ENCODE measurements around the gene CFAP141. TPM values are rescaled to one million over a fixed set of nuclear protein-coding genes. Genes with fewer than 3 reads are reported as not detected.

CFAP141 gene
- total and polyA plus RNA-seq, 2 experiments from 2014 or later: not detected

DNA sequence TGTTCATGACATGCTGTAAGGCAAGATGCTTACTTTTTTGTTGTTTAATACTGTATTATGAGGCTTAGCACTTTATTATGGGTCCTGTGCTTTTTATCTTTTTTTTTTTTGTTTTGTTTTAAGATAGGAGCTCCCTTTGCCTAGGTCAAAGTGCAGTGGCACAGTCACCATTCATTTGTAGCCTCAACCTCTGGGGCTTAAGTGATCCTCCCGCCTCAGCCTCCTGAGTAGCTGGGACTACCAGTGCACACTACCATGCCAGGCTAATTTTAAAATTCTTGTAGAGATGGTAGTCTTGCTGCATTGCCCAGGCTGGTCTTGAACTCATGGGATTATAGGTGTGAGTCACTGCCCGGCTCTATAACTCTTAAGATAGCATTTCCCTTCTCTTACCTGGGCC lies 19.2 kb upstream of the CFAP141 start:
- Histone ChIP-seq H3K79me2 (ENCODE audit: insufficient read depth) (peaks cover 94% of the 10 kb centered on the region), H2AFZ (no peak overlapping the region), H3K9me2 (ENCODE audit: insufficient read depth) (no peaks in the 10 kb centered on the region), H4K20me1 (ENCODE audit: insufficient read depth) (peaks cover 23% of the 10 kb centered on the region; the same call in 1 of the 2 replicates), H3K27ac (no peak overlapping the region), H3K36me3 (ENCODE audit: low read depth) (peaks cover 41% of the 10 kb centered on the region), H3K4me1 (ENCODE audit: insufficient read depth) (peaks cover 28% of the 10 kb centered on the region), H3K9me3 (ENCODE audit: low read depth) (no peaks in the 10 kb centered on the region), H3K4me3 (no peak overlapping the region), H3K4me2 (ENCODE audit: unreplicated experiment) (no peak overlapping the region), H3K27me3 (replicated peaks; ENCODE audit: insufficient read depth) (no peaks in the 10 kb centered on the region), H3F3A (ENCODE audit: insufficient read depth) (peaks cover 36% of the 10 kb centered on the region), H3K9ac (no peak overlapping the region)
- DNase-seq: no peak
- in situ Hi-C loops (cut with MboI): no loop called here
- WGBS, 2 experiments (ENCODE audit: low coverage in 1 of 2, low lambda C conversion rate in 2 of 2, missing lambda C conversion rate in 2 of 2): 94 to 100% methylated on average over 2 of the region's 2 CpGs
- no peak for TF ChIP-seq EZH2phosphoT487 (IDR thresholded peaks at IDR 0.05; ENCODE audit: insufficient read depth, low read depth)
- no peak for TF ChIP-seq EZH2 (IDR thresholded peaks at IDR 0.05; ENCODE audit: insufficient read depth, poor library complexity, severe bottlenecking)

DNA sequence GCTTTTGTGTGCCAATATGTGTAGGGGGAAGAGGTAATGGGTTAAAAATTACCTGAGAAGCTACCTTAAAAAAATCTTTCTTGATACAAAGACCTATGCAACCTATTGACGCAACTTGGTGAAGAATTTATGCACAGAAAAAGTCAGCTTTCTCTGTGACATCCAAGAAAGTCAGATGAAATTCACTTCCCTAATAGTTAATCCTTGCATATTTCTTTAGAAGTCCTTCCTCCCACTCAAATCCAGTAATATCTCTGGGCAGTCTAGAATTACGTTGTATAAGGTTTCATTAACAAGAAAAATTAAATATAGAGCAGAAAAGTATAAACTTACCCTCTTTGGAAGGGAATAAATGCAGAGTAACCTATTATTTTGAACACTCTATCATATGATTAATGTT lies 17.5 kb upstream of the CFAP141 start:
- Histone ChIP-seq H3K4me3 (peak overlapping the region; percentile 99), H3K36me3 (ENCODE audit: low read depth) (peaks cover 26% of the 10 kb centered on the region), H3K9me3 (ENCODE audit: low read depth) (no peaks in the 10 kb centered on the region), H2AFZ (no peak overlapping the region), H3K79me2 (ENCODE audit: insufficient read depth) (peaks cover 95% of the 10 kb centered on the region), H4K20me1 (ENCODE audit: insufficient read depth) (peaks cover 23% of the 10 kb centered on the region; the same call in 1 of the 2 replicates), H3K4me1 (ENCODE audit: insufficient read depth) (peaks cover 35% of the 10 kb centered on the region), H3K27ac (peak overlapping the region; percentile 22), H3F3A (ENCODE audit: insufficient read depth) (peaks cover 36% of the 10 kb centered on the region), H3K27me3 (replicated peaks; ENCODE audit: insufficient read depth) (no peaks in the 10 kb centered on the region), H3K9me2 (ENCODE audit: insufficient read depth) (no peaks in the 10 kb centered on the region), H3K9ac (peak overlapping the region; percentile 99), H3K4me2 (ENCODE audit: unreplicated experiment) (peak overlapping the region; percentile 100)
- WGBS, 2 experiments (ENCODE audit: low coverage in 1 of 2, low lambda C conversion rate in 2 of 2, missing lambda C conversion rate in 2 of 2): 50 to 61% methylated on average over 2 of the region's 2 CpGs
- TF ChIP-seq EZH2phosphoT487 (IDR thresholded peaks at IDR 0.05; ENCODE audit: insufficient read depth, low read depth) (no peak), EZH2 (IDR thresholded peaks at IDR 0.05; ENCODE audit: insufficient read depth, poor library complexity, severe bottlenecking) (no peak)
- peak; percentile 28 for DNase-seq
- in situ Hi-C loops (cut with MboI): no loop called here

DNA sequence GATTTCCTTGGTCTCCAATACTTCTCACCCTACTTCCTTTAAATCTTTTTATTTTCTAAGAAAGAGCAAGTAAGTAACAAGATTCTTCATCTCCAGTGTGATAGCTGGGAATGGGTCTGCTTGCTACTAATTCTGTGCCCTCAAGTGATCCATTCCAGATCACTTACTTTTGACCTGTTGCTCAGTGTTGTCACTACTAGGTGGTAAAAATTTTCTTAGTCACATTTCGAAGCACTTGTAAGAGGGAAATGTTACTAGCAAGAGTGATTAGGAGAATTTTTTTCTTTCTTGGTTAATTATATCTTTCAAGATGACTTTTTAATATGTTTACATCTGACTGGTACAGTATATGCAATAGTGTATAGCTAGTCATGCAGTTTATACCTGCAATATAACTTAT lies 16.8 kb upstream of the CFAP141 start:
- WGBS, 2 experiments (ENCODE audit: low coverage in 1 of 2, low lambda C conversion rate in 2 of 2, missing lambda C conversion rate in 2 of 2): 93 to 100% methylated on average over 1 of the region's 1 CpG
- TF ChIP-seq EZH2phosphoT487 (IDR thresholded peaks at IDR 0.05; ENCODE audit: insufficient read depth, low read depth) (no peak), EZH2 (IDR thresholded peaks at IDR 0.05; ENCODE audit: insufficient read depth, poor library complexity, severe bottlenecking) (no peak)
- in situ Hi-C loops (cut with MboI): no loop called here
- Histone ChIP-seq H4K20me1 (ENCODE audit: insufficient read depth) (peaks cover 23% of the 10 kb centered on the region; the same call in 1 of the 2 replicates), H3K36me3 (ENCODE audit: low read depth) (peaks cover 28% of the 10 kb centered on the region), H3K4me2 (ENCODE audit: unreplicated experiment) (peak overlapping the region; percentile 100), H3K27ac (0 out of 2 replicates have a peak overlapping the region, but pooled peaks have one; percentile 98), H3F3A (ENCODE audit: insufficient read depth) (peaks cover 36% of the 10 kb centered on the region), H3K4me3 (peak overlapping the region; percentile 99), H2AFZ (no peak overlapping the region), H3K27me3 (replicated peaks; ENCODE audit: insufficient read depth) (no peaks in the 10 kb centered on the region), H3K9me2 (ENCODE audit: insufficient read depth) (no peaks in the 10 kb centered on the region), H3K9me3 (ENCODE audit: low read depth) (no peaks in the 10 kb centered on the region), H3K4me1 (ENCODE audit: insufficient read depth) (peaks cover 39% of the 10 kb centered on the region), H3K79me2 (ENCODE audit: insufficient read depth) (peaks cover 95% of the 10 kb centered on the region), H3K9ac (peak overlapping the region; percentile 99)
- peak; percentile 23 for DNase-seq

DNA sequence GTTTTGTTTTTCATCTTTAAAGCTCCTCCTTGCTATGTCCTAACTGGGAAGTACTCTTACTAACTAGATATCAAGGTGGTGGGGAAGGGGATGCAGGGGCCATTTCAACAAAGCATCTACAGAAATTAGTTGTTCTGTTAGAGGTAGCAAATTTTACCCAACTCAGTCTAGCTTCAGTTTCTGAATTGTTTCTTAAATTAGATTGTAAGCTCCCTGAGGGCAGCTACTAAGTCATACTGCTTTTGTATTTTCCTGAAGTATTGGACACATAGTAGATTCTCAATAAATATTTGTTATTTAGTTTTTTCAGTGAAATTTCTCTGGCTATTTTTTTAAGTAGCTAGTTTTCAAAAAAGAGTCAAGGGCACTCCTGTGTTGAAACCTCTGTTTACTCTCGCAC lies 16.4 kb upstream of the CFAP141 start:
- peaks cover 28% of the 10 kb centered on the region for H3K36me3 ChIP-seq (ENCODE audit: low read depth)
- H3F3A ChIP-seq (ENCODE audit: insufficient read depth): peaks cover 36% of the 10 kb centered on the region
- H3K27me3 ChIP-seq (replicated peaks; ENCODE audit: insufficient read depth): no peaks in the 10 kb centered on the region
- no peak overlapping the region for H2AFZ ChIP-seq
- H3K9me2 ChIP-seq (ENCODE audit: insufficient read depth): no peaks in the 10 kb centered on the region
- peak overlapping the region; percentile 98 for H3K27ac ChIP-seq
- H3K9ac ChIP-seq: peak overlapping the region; percentile 99
- H3K4me1 ChIP-seq (ENCODE audit: insufficient read depth): peaks cover 39% of the 10 kb centered on the region
- peak; percentile 27 for DNase-seq
- peaks cover 23% of the 10 kb centered on the region; the same call in 1 of the 2 replicates for H4K20me1 ChIP-seq (ENCODE audit: insufficient read depth)
- in situ Hi-C loops (cut with MboI): no loop called here
- H3K4me3 ChIP-seq: peak overlapping the region; percentile 99
- H3K79me2 ChIP-seq (ENCODE audit: insufficient read depth): peaks cover 95% of the 10 kb centered on the region
- H3K9me3 ChIP-seq (ENCODE audit: low read depth): no peaks in the 10 kb centered on the region
- WGBS, 2 experiments (ENCODE audit: low coverage in 1 of 2, low lambda C conversion rate in 2 of 2, missing lambda C conversion rate in 2 of 2): 56 to 61% methylated on average over 1 of the region's 1 CpG
- H3K4me2 ChIP-seq (ENCODE audit: unreplicated experiment): peak overlapping the region; percentile 100
- TF ChIP-seq EZH2phosphoT487 (IDR thresholded peaks at IDR 0.05; ENCODE audit: insufficient read depth, low read depth) (no peak), EZH2 (IDR thresholded peaks at IDR 0.05; ENCODE audit: insufficient read depth, poor library complexity, severe bottlenecking) (no peak)
